Progenitor cell of endocrine pancreas (in vitro differentiated cells): Measurements from ENCODE around the gene DHRS1. TPM values are rescaled to one million over a fixed set of nuclear protein-coding genes. Genes with fewer than 3 reads are reported as not detected.
A peak's percentile ranks its signal among the peaks of the same experiment; 100 is the strongest.
"Not testable (repeated sequence)": the region's sequence is repeated elsewhere in the genome, so short reads cannot be mapped to it uniquely, and the experiment has no call there.

Source experiments
- DNase-seq: peaks from one replicate; pipeline ENCODE4 v3.0.0; 2021; ENCODE audit warnings: low spot score; ENCODE audit not compliant: unreplicated experiment
- H3K27ac Mint-ChIP-seq: 2 replicates; pipeline ENCODE4 v1.8.0; 2021; ENCODE audit warnings: mild to moderate bottlenecking, moderate library complexity, mixed read lengths
- H3K27me3 Mint-ChIP-seq: 2 replicates; pipeline ENCODE4 v1.8.0; 2021; ENCODE audit warnings: mixed read lengths
- H3K36me3 Mint-ChIP-seq: 2 replicates; pipeline ENCODE4 v1.8.0; 2022; ENCODE audit warnings: mixed read lengths; ENCODE audit not compliant: insufficient read depth
- H3K4me1 Mint-ChIP-seq: 2 replicates; pipeline ENCODE4 v1.8.0; 2021; ENCODE audit warnings: low read depth, mixed read lengths
- H3K4me3 Mint-ChIP-seq: 2 replicates; pipeline ENCODE4 v1.8.0; 2021; ENCODE audit warnings: low read depth, mild to moderate bottlenecking, moderate library complexity, mixed read lengths
- H3K9me3 Mint-ChIP-seq: 2 replicates; pipeline ENCODE4 v1.8.0; 2021; ENCODE audit warnings: low read depth, mixed read lengths
- CTCF ChIP-seq: fragments of 200-600 bp; sonication (generic); IDR thresholded peaks from one replicate; pipeline ENCODE4 v1.5.0; 2021; ENCODE audit warnings: antibody characterized with exemption, mild to moderate bottlenecking; ENCODE audit not compliant: unreplicated experiment
- total RNA-seq: library from RNA; stranded (reverse); gene quantifications from 2 replicates; pipeline ENCODE4 v1.2.1, GENCODE V29; 2021

Gene DHRS1
- total RNA-seq, 1 donor from 2014 or later = 33.4 TPM

GRCh38 chr14:24330973-24331674 lies 31.5 kb upstream of the DHRS1 start:
- DNase-seq = no peak
- no peaks in the 10 kb centered on the region for H3K36me3 Mint-ChIP-seq
- H3K27me3 Mint-ChIP-seq = peaks cover 76% of the 10 kb centered on the region
- H3K4me3 Mint-ChIP-seq = no peak overlapping the region
- TF ChIP-seq CTCF = no peak
- peaks cover 3% of the 10 kb centered on the region for H3K4me1 Mint-ChIP-seq
- H3K27ac Mint-ChIP-seq = peak overlapping the region; percentile 73
- H3K9me3 Mint-ChIP-seq = no peaks in the 10 kb centered on the region

- Mint-ChIP-seq H3K4me1 (peaks cover 3% of the 10 kb centered on the region), H3K27ac (no peak overlapping the region), H3K9me3 (no peaks in the 10 kb centered on the region), H3K4me3 (no peak overlapping the region), H3K36me3 (no peaks in the 10 kb centered on the region), H3K27me3 (peaks cover 68% of the 10 kb centered on the region)
- no peak for TF ChIP-seq CTCF
- DNase-seq = no peak
These were observed 30.2 kb upstream of the DHRS1 start for GRCh38 chr14:24329736-24330135.

- H3K27me3 Mint-ChIP-seq = peaks cover 65% of the 10 kb centered on the region
- H3K4me3 Mint-ChIP-seq = no peak overlapping the region
- peaks cover 3% of the 10 kb centered on the region for H3K4me1 Mint-ChIP-seq
- DNase-seq = no peak
- no peak for TF ChIP-seq CTCF
- H3K27ac Mint-ChIP-seq = no peak overlapping the region
- H3K36me3 Mint-ChIP-seq = no peaks in the 10 kb centered on the region
- H3K9me3 Mint-ChIP-seq = no peaks in the 10 kb centered on the region
These were observed 29.6 kb upstream of the DHRS1 start for GRCh38 chr14:24329073-24329663.

- H3K27me3 Mint-ChIP-seq = peaks cover 57% of the 10 kb centered on the region
- H3K27ac Mint-ChIP-seq, H3K9me3 Mint-ChIP-seq, H3K4me1 Mint-ChIP-seq, H3K4me3 Mint-ChIP-seq, H3K36me3 Mint-ChIP-seq, DNase-seq: not testable (repeated sequence)
- peak; percentile 64 for TF ChIP-seq CTCF
These were observed 28.3 kb upstream of the DHRS1 start for GRCh38 chr14:24327914-24328313.

- no peak overlapping the region for H3K4me3 Mint-ChIP-seq
- peaks cover 1% of the 10 kb centered on the region for H3K4me1 Mint-ChIP-seq
- peaks cover 56% of the 10 kb centered on the region for H3K27me3 Mint-ChIP-seq
These were observed 27.7 kb upstream of the DHRS1 start for GRCh38 chr14:24327303-24327702.

More at GRCh38 chr14:24327303-24327702, 27.7 kb upstream of the DHRS1 start:
- Mint-ChIP-seq H3K9me3 (no peaks in the 10 kb centered on the region), H3K27ac (no peak overlapping the region), H3K36me3 (no peaks in the 10 kb centered on the region)
- no peak for DNase-seq
- no peak for TF ChIP-seq CTCF
